Prostate gland (tissue), 2 donors: ENCODE data around the gene TSPAN32. TPM values are rescaled to one million over a fixed set of nuclear protein-coding genes. Genes with fewer than 3 reads are reported as not detected.

Source experiments
- DNase-seq: peaks from one replicate; pipeline ENCODE4 v3.0.0-alpha.2; 2019; ENCODE audit warnings: low spot score
- H3K27ac ChIP-seq, 2 donors: fragments of 200-600 bp; sonication (generic); 2 replicates each; pipeline ENCODE4 v1.5.1; 2017 to 2019
- H3K27me3 ChIP-seq: fragments of 200-600 bp; sonication (generic); replicated peaks from 2 replicates; pipeline ENCODE4 v1.5.1; 2019; ENCODE audit not compliant: insufficient read depth
- H3K36me3 ChIP-seq, 2 donors: fragments of 200-600 bp; sonication (generic); 1 replicate in 1 of 2; 2 replicates in 1 of 2; pipeline versions ENCODE4 v1.5.1 to v1.8.1; 2017 to 2019
- H3K4me1 ChIP-seq: fragments of 200-600 bp; sonication (generic); replicated peaks from 2 replicates; pipeline ENCODE4 v1.5.1; 2019
- H3K4me3 ChIP-seq, 2 donors: fragments of 200-600 bp; sonication (generic); 2 replicates each; pipeline ENCODE4 v1.5.1; 2017 to 2019
- H3K9me3 ChIP-seq: fragments of 200-600 bp; sonication (generic); 2 replicates; pipeline ENCODE4 v1.5.1; 2017
- CTCF ChIP-seq, 4 experiments: fragments of 200-600 bp in 2 of 4; fragments of 450-650 bp in 2 of 4; sonication (generic) in 2 of 4; IDR thresholded peaks; 1 replicate in 3 of 4; 2 replicates in 1 of 4; pipeline ENCODE4 v1.5.1; 2016 to 2019; ENCODE audit warnings: antibody characterized with exemption in 4 of 4, mild to moderate bottlenecking in 2 of 4, moderate library complexity in 2 of 4
- POLR2A ChIP-seq: fragments of 450-650 bp; IDR thresholded peaks from one replicate; pipeline ENCODE4 v1.6.1; 2016; ENCODE audit warnings: antibody characterized with exemption, mild to moderate bottlenecking
- POLR2AphosphoS5 ChIP-seq: sonication (generic); formaldehyde crosslinking; IDR thresholded peaks from one replicate; pipeline ENCODE4 v1.6.1; 2017; ENCODE audit warnings: antibody characterized with exemption
- WGBS: methylation state at CpG from one replicate; pipeline ENCODE4 v1.1.5; 2018; 5-methylcytosine and 5-hydroxymethylcytosine counted together
- intact Hi-C: fragments of 100-400 bp; cut with DNase I; formaldehyde crosslinking; loops from one replicate; pipeline ENCODE4 v1.14.2; 2022
- total RNA-seq, 2 donors: library from RNA; depleted of rRNA; stranded (reverse); fragments of >200 nt; gene quantifications; one replicate each; pipeline ENCODE4 v1.1.0, GENCODE V29; 2016

TSPAN32 gene
- total RNA-seq, 2 donors from 2014 or later, result not detected

- 83% methylated on average over 10 of the region's 10 CpGs for WGBS
- TF ChIP-seq CTCF (IDR thresholded peaks at IDR 0.05) (no peak), POLR2A (no peak), POLR2AphosphoS5 (no peak)
- intact Hi-C loops, result no loop called here
These were observed 12.0 kb upstream of the TSPAN32 start for GRCh38 chr11:2289859-2290258.

GRCh38 chr11:2290351-2290841, 11.4 kb upstream of the TSPAN32 start:
- no peak overlapping the region for H3K27ac ChIP-seq
- DNase-seq, result no peak
- TF ChIP-seq CTCF (IDR thresholded peaks at IDR 0.05) (no peak), POLR2AphosphoS5 (no peak), POLR2A (no peak)
- WGBS, result 49% methylated on average over 10 of the region's 10 CpGs
- intact Hi-C loops, result no loop called here
- H3K36me3 ChIP-seq, result no peaks in the 10 kb centered on the region
- H3K27me3 ChIP-seq, result no peaks in the 10 kb centered on the region
- no peaks in the 10 kb centered on the region for H3K4me1 ChIP-seq
- H3K4me3 ChIP-seq, result no peak overlapping the region
- no peaks in the 10 kb centered on the region for H3K9me3 ChIP-seq

More at GRCh38 chr11:2289859-2290258, 12.0 kb upstream of the TSPAN32 start:
- Histone ChIP-seq H3K9me3 (no peaks in the 10 kb centered on the region), H3K27ac (no peak overlapping the region), H3K36me3 (no peaks in the 10 kb centered on the region), H3K4me1 (no peaks in the 10 kb centered on the region), H3K27me3 (no peaks in the 10 kb centered on the region), H3K4me3 (no peak overlapping the region)
- DNase-seq, result no peak

GRCh38 chr11:2293531-2293971, 8.3 kb upstream of the TSPAN32 start:
- no peak overlapping the region for H3K4me3 ChIP-seq
- H3K4me1 ChIP-seq, result no peaks in the 10 kb centered on the region
- H3K27ac ChIP-seq, result no peak overlapping the region
- intact Hi-C loops, result no loop called here
- no peaks in the 10 kb centered on the region for H3K36me3 ChIP-seq
- H3K27me3 ChIP-seq, result no peaks in the 10 kb centered on the region
- no peaks in the 10 kb centered on the region for H3K9me3 ChIP-seq
- no peak for TF ChIP-seq POLR2AphosphoS5
- TF ChIP-seq POLR2A, result no peak
- TF ChIP-seq CTCF (IDR thresholded peaks at IDR 0.05), result no peak
- DNase-seq, result no peak
- WGBS, result 87% methylated on average over 20 of the region's 20 CpGs

GRCh38 chr11:2293984-2294925, 7.6 kb upstream of the TSPAN32 start:
- WGBS, result 89% methylated on average over 14 of the region's 27 CpGs
- TF ChIP-seq CTCF (IDR thresholded peaks at IDR 0.05) (no peak), POLR2A (no peak), POLR2AphosphoS5 (no peak)

GRCh38 chr11:2294926-2295290, 6.9 kb upstream of the TSPAN32 start:
- Histone ChIP-seq H3K9me3 (no peaks in the 10 kb centered on the region), H3K4me1 (no peaks in the 10 kb centered on the region), H3K4me3 (no peak overlapping the region), H3K27ac (no peak overlapping the region), H3K36me3 (no peaks in the 10 kb centered on the region), H3K27me3 (no peaks in the 10 kb centered on the region)
- intact Hi-C loops, result no loop called here
- no peak for DNase-seq
- WGBS, result 90% methylated on average over 8 of the region's 8 CpGs
- TF ChIP-seq POLR2AphosphoS5 (no peak), CTCF (IDR thresholded peaks at IDR 0.05) (no peak)

More at GRCh38 chr11:2293984-2294925, 7.6 kb upstream of the TSPAN32 start:
- no peaks in the 10 kb centered on the region for H3K9me3 ChIP-seq
- no peaks in the 10 kb centered on the region for H3K4me1 ChIP-seq
- H3K36me3 ChIP-seq, result no peaks in the 10 kb centered on the region
- no peaks in the 10 kb centered on the region for H3K27me3 ChIP-seq
- intact Hi-C loops, result no loop called here
- H3K4me3 ChIP-seq, result no peak overlapping the region
- DNase-seq, result no peak
- H3K27ac ChIP-seq, result no peak overlapping the region
